Vagina (tissue), 2 donors: ENCODE measurements around the gene SLC29A1.

Source experiments
- CTCF ChIP-seq, 3 experiments: fragments of 450-650 bp in 2 of 3; fragments of 200-600 bp in 1 of 3; sonication (generic) in 1 of 3; IDR thresholded peaks; one replicate each; pipeline ENCODE4 v1.5.1; 2017 to 2019; ENCODE audit warnings: antibody characterized with exemption in 3 of 3, mild to moderate bottlenecking in 2 of 3, moderate library complexity in 2 of 3
- POLR2A ChIP-seq, 2 donors: fragments of 450-650 bp; IDR thresholded peaks; one replicate each; pipeline ENCODE4 v1.6.1; 2017; ENCODE audit warnings: antibody characterized with exemption in 2 of 2, mild to moderate bottlenecking in 2 of 2, moderate library complexity in 2 of 2
- POLR2AphosphoS5 ChIP-seq, 2 donors: sonication (generic); formaldehyde crosslinking; IDR thresholded peaks; one replicate each; pipeline ENCODE4 v1.9.0; 2017; ENCODE audit warnings: antibody characterized with exemption in 2 of 2, mild to moderate bottlenecking in 2 of 2, low read depth in 1 of 2; ENCODE audit not compliant: insufficient read depth in 1 of 2

GRCh38 chr6:44223319-44224028 is at the start of gene SLC29A1:
- TF ChIP-seq CTCF (IDR thresholded peaks at IDR 0.05): no peak
- peak in 1 of 2 donors; percentile 58 for TF ChIP-seq POLR2AphosphoS5 (IDR thresholded peaks at IDR 0.05; ENCODE audit: insufficient read depth in 1 of 2, low read depth in 1 of 2)
- no peak for TF ChIP-seq POLR2A (IDR thresholded peaks at IDR 0.05)
